ENCODE measurements around the gene GPR180. TPM values are rescaled to one million over a fixed set of nuclear protein-coding genes. Genes with fewer than 3 reads are reported as not detected.

GPR180 gene
- total RNA-seq, 1 experiment from 2014 or later, result 5.6 TPM

DNA sequence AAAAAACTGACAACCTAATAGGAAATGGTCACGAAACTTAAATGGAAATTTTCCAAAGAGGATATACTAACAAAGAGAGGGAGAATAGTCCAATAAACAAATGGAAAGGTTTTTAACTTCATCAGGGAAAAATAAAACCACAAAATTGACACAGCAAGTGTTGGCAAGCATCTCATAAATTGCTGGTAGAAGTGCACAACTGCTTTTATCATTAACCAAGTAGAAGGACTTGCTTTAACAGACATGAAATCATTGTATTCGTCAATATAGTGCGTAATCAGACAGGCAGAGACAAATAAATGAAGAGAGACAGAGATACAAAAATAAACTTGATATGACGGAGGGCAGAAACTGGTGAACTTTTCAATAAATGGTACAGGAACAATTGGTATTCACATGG lies 13.1 kb upstream of the GPR180 start:
- no TSS peak for BruUV-seq (replicated peaks)
- no peak overlapping the region for H3K4me2 ChIP-seq (ENCODE audit: low read length)

DNA sequence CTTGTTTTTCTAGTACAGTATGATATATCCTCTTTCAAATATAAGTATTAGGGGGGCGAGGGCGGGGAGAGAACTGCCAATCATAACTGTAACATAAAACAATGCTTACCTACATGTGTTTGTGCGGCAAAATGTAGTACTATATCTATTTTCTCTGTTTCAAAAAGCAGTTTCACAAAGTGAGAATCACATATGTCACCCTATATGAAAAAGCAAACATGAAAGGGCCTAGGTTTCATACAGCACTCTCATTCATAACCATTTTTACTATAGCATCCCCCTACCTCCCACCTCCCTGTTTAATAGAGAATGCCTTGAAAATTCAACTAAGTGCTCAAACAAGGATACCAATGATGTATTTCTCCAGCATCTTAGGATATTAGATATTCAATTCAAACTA lies 10.9 kb upstream of the GPR180 start:
- ATAC-seq (no peak), DNase-seq (no peak)
- ChIA-PET POLR2A (ENCODE audit: unreplicated experiment) (interaction anchor here (0.6 kb wide), 1 partner anchor 52 kb away, joined by 3 read pairs; no protein-coding TSS in a partner anchor), CTCF (no interaction called here)
- intact Hi-C loops (cut with micrococcal nuclease), result no loop called here
- Histone ChIP-seq H3K4me1 (ENCODE audit: insufficient read depth, low read length) (peaks cover 19% of the 10 kb centered on the region), H3K27me3 (ENCODE audit: low read length) (no peaks in the 10 kb centered on the region), H3K4me3 (ENCODE audit: low read length) (no peak overlapping the region), H2AFZ (ENCODE audit: low read length) (no peak overlapping the region), H4K20me1 (ENCODE audit: low read length) (peaks cover 8% of the 10 kb centered on the region; the same call in 1 of the 2 replicates), H3K9ac (ENCODE audit: low read length) (no peak overlapping the region), H3K4me2 (ENCODE audit: low read length) (no peak overlapping the region), H3K79me2 (ENCODE audit: low read length) (peaks cover 28% of the 10 kb centered on the region), H3K27ac (ENCODE audit: low read length) (no peak overlapping the region), H3K36me3 (ENCODE audit: low read depth, low read length) (peaks cover 5% of the 10 kb centered on the region), H3F3A (ENCODE audit: low read length, unreplicated experiment) (no peaks in the 10 kb centered on the region), H3K9me2 (replicated peaks; ENCODE audit: low read length) (no peaks in the 10 kb centered on the region), H3K9me3 (ENCODE audit: low read length) (no peaks in the 10 kb centered on the region)
- TF ChIP-seq CTCF (conservative IDR thresholded peaks at IDR 0.05; ENCODE audit: low read depth, low read length) (no peak), EZH2 (IDR thresholded peaks at IDR 0.05; ENCODE audit: low read length, unreplicated experiment) (no peak), EZH2phosphoT487 (IDR thresholded peaks at IDR 0.05; ENCODE audit: borderline replicate concordance, low read length) (no peak)
- no TSS peak for BruUV-seq (replicated peaks)

More for the DNA sequence above, 13.1 kb upstream of the GPR180 start:
- Histone ChIP-seq H3K4me1 (ENCODE audit: insufficient read depth, low read length) (peaks cover 7% of the 10 kb centered on the region), H3F3A (ENCODE audit: low read length, unreplicated experiment) (no peaks in the 10 kb centered on the region), H3K27ac (ENCODE audit: low read length) (no peak overlapping the region), H3K27me3 (ENCODE audit: low read length) (no peaks in the 10 kb centered on the region), H3K9ac (ENCODE audit: low read length) (no peak overlapping the region), H3K36me3 (ENCODE audit: low read depth, low read length) (peaks cover 13% of the 10 kb centered on the region), H3K9me2 (replicated peaks; ENCODE audit: low read length) (no peaks in the 10 kb centered on the region), H3K4me3 (ENCODE audit: low read length) (no peak overlapping the region), H3K79me2 (ENCODE audit: low read length) (peaks cover 6% of the 10 kb centered on the region), H4K20me1 (ENCODE audit: low read length) (peaks cover under 1% of the 10 kb centered on the region; the same call in 1 of the 2 replicates), H2AFZ (ENCODE audit: low read length) (no peak overlapping the region), H3K9me3 (ENCODE audit: low read length) (no peaks in the 10 kb centered on the region)
- intact Hi-C loops (cut with micrococcal nuclease), result no loop called here
- ChIA-PET CTCF (interaction anchor here (0.6 kb wide), 1 partner anchor 24 kb away, joined by 3 read pairs; no protein-coding TSS in a partner anchor), POLR2A (ENCODE audit: unreplicated experiment) (interaction anchor here (0.6 kb wide), 1 partner anchor 32 kb away, joined by 13 read pairs; no protein-coding TSS in a partner anchor)
- TF ChIP-seq CTCF (conservative IDR thresholded peaks at IDR 0.05; ENCODE audit: low read depth, low read length) (no peak), EZH2phosphoT487 (IDR thresholded peaks at IDR 0.05; ENCODE audit: borderline replicate concordance, low read length) (no peak), EZH2 (IDR thresholded peaks at IDR 0.05; ENCODE audit: low read length, unreplicated experiment) (no peak)
- no peak for ATAC-seq
- no peak for DNase-seq
